BLaER1 (cell line): ENCODE measurements around the gene KCNN3.

Source experiments
- H3K27ac ChIP-seq: shearing (Covaris generic); formaldehyde crosslinking; 2 replicates; pipeline ENCODE4 v1.8.1; 2022
- H3K27me3 ChIP-seq: shearing (Covaris generic); formaldehyde crosslinking; 2 replicates; pipeline ENCODE4 v1.8.1; 2022
- H3K36me3 ChIP-seq: shearing (Covaris generic); formaldehyde crosslinking; 2 replicates; pipeline ENCODE4 v1.8.1; 2022
- H3K4me1 ChIP-seq: shearing (Covaris generic); formaldehyde crosslinking; 2 replicates; pipeline ENCODE4 v1.8.1; 2022
- H3K4me2 ChIP-seq: shearing (Covaris generic); formaldehyde crosslinking; 2 replicates; pipeline ENCODE4 v1.8.1; 2022
- H3K4me3 ChIP-seq: shearing (Covaris generic); formaldehyde crosslinking; 2 replicates; pipeline ENCODE4 v1.8.1; 2022
- H3K9ac ChIP-seq: shearing (Covaris generic); formaldehyde crosslinking; 2 replicates; pipeline ENCODE4 v1.8.1; 2022
- H3K9me3 ChIP-seq: shearing (Covaris generic); formaldehyde crosslinking; 2 replicates; pipeline ENCODE4 v1.8.1; 2022
- H4K20me1 ChIP-seq: shearing (Covaris generic); formaldehyde crosslinking; 2 replicates; pipeline ENCODE4 v1.8.1; 2022
- Cebpa-rat ChIP-seq: shearing (Covaris generic); IDR thresholded peaks from 2 replicates; pipeline ENCODE4 v1.8.1; 2022

The KCNN3 gene

GRCh38 chr1:154855186-154855851 lies 14.8 kb downstream of the KCNN3 start:
- Histone ChIP-seq H3K36me3 (no peaks in the 10 kb centered on the region), H3K27me3 (no peaks in the 10 kb centered on the region), H3K4me3 (no peak overlapping the region), H3K4me1 (peaks cover 37% of the 10 kb centered on the region), H3K4me2 (no peak overlapping the region), H3K9ac (no peak overlapping the region), H4K20me1 (no peaks in the 10 kb centered on the region), H3K27ac (no peak overlapping the region), H3K9me3 (no peaks in the 10 kb centered on the region)
- no peak for TF ChIP-seq Cebpa-rat

DNA sequence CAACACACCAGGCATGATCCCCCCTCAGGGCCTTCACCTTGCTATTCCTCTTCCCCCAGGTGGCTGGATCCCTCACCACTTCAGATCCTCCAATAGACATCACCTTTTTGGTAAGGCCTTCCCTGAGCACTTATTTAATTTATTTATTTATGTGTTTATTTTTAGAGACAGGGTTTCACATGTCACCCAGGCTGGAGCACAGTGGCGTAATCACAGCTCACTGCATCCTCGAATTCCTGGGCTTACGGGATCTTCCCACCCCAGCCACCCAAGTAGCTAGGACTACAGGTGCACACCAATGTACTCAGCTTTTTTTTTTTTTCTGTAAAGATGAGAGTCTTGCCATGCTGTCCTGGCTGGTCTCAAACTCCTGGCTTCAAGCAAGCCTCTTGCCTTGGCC lies 17.2 kb downstream of the KCNN3 start:
- Histone ChIP-seq H3K9me3 (no peaks in the 10 kb centered on the region), H3K9ac (no peak overlapping the region), H3K4me3 (no peak overlapping the region), H3K27me3 (no peaks in the 10 kb centered on the region), H3K27ac (no peak overlapping the region), H3K4me1 (peaks cover 25% of the 10 kb centered on the region), H3K36me3 (no peaks in the 10 kb centered on the region), H4K20me1 (no peaks in the 10 kb centered on the region), H3K4me2 (no peak overlapping the region)
- no peak for TF ChIP-seq Cebpa-rat

- no peak overlapping the region for H3K27ac ChIP-seq
- no peaks in the 10 kb centered on the region for H3K9me3 ChIP-seq
- no peaks in the 10 kb centered on the region for H3K27me3 ChIP-seq
- H3K4me1 ChIP-seq, result peaks cover 21% of the 10 kb centered on the region
- no peaks in the 10 kb centered on the region for H3K36me3 ChIP-seq
- no peaks in the 10 kb centered on the region for H4K20me1 ChIP-seq
- no peak overlapping the region for H3K4me3 ChIP-seq
- no peak overlapping the region for H3K9ac ChIP-seq
- no peak for TF ChIP-seq Cebpa-rat
- H3K4me2 ChIP-seq, result no peak overlapping the region
Measured at GRCh38 chr1:154851392-154852177, 18.5 kb downstream of the KCNN3 start.

GRCh38 chr1:154849645-154850131 lies 20.4 kb downstream of the KCNN3 start:
- H3K4me2 ChIP-seq, result 0 out of 2 replicates have a peak overlapping the region, but pooled peaks have one; percentile 14
- no peak overlapping the region for H3K4me3 ChIP-seq
- no peaks in the 10 kb centered on the region for H3K9me3 ChIP-seq
- H3K27ac ChIP-seq, result no peak overlapping the region
- no peaks in the 10 kb centered on the region for H3K27me3 ChIP-seq
- TF ChIP-seq Cebpa-rat, result no peak
- peaks cover 39% of the 10 kb centered on the region for H3K4me1 ChIP-seq
- H3K36me3 ChIP-seq, result no peaks in the 10 kb centered on the region
- H4K20me1 ChIP-seq, result no peaks in the 10 kb centered on the region
- H3K9ac ChIP-seq, result no peak overlapping the region

- Histone ChIP-seq H3K9ac (no peak overlapping the region), H3K27ac (no peak overlapping the region), H3K4me1 (peaks cover 44% of the 10 kb centered on the region), H3K4me2 (0 out of 2 replicates have a peak overlapping the region, but pooled peaks have one; percentile 14), H3K36me3 (no peaks in the 10 kb centered on the region), H3K9me3 (no peaks in the 10 kb centered on the region), H4K20me1 (no peaks in the 10 kb centered on the region), H3K4me3 (no peak overlapping the region), H3K27me3 (no peaks in the 10 kb centered on the region)
- no peak for TF ChIP-seq Cebpa-rat
Measured at GRCh38 chr1:154848983-154849382, 21.1 kb downstream of the KCNN3 start.

DNA sequence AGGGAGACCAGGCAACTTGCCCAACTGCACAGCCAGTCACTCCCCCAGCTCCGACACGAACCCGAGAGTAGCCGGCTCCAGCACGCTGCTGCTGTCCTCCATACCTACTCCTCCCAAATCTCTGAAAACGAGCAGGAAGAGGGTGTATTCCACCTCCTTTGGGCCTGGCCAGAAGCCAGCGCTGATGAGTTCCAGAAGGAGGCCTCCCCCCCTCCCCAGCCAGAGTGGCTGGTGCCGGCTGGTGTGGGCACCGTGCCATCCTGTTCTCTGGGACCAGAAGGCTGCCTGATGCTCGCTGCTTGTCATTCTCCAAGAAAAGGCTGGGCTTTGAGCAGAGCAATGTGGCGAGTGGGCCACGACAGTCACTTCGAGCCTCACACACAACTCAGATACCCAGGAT lies 22.2 kb downstream of the KCNN3 start:
- no peak for TF ChIP-seq Cebpa-rat
- Histone ChIP-seq H3K27ac (no peak overlapping the region), H3K27me3 (no peaks in the 10 kb centered on the region), H3K4me1 (peaks cover 51% of the 10 kb centered on the region), H3K4me2 (no peak overlapping the region), H3K9me3 (no peaks in the 10 kb centered on the region), H3K4me3 (no peak overlapping the region), H4K20me1 (no peaks in the 10 kb centered on the region), H3K36me3 (no peaks in the 10 kb centered on the region), H3K9ac (no peak overlapping the region)

DNA sequence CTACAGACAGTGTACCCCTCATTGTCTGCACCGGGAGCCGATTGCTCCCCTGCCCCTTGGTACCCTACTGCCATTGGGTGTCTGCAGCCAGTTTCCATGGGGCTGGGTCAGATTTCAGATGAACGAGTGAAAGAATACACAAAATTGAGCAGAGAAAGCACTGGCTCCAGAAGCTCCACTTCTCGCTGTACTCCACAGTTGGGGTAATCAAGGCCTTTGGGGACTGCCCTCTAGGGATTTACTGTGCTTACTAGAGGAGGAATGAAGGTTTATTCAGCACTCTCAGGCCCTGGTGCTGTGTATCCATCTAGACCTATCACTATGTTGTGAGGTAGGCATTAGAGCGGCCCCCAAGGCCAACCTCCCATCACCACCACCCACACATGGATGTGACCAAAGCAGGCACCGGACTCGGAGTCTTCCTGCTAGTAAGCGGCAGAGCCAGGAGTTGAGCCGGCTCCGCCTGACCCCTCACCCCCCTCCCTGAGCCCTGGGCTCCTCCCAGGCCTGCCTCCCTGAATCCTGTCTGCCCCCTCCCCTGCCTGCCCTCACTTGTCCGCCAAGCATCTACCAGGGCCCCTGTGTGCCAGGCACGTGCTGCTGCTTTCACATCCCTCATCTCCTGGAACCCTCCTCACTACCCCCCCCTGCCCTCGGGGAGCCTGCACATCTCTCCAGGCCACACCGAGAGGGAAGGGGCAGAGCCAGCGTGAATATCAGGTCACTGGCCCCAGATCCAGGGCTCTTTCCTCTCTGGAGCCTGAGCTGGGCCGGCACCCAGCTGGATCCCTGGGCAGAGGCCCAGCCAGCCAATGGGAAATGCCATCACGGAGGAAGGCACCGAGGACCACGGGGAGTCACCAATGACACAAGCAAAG lies 23.3 kb downstream of the KCNN3 start:
- Histone ChIP-seq H4K20me1 (no peaks in the 10 kb centered on the region), H3K4me1 (peaks cover 62% of the 10 kb centered on the region), H3K9me3 (no peaks in the 10 kb centered on the region), H3K36me3 (no peaks in the 10 kb centered on the region), H3K27me3 (no peaks in the 10 kb centered on the region), H3K27ac (no peak overlapping the region), H3K9ac (no peak overlapping the region), H3K4me2 (peak overlapping the region; percentile 85), H3K4me3 (no peak overlapping the region)
- no peak for TF ChIP-seq Cebpa-rat

GRCh38 chr1:154845879-154846278 lies 24.2 kb downstream of the KCNN3 start:
- Histone ChIP-seq H3K4me3 (no peak overlapping the region), H3K36me3 (no peaks in the 10 kb centered on the region)

GRCh38 chr1:154845174-154845573 lies 24.9 kb downstream of the KCNN3 start:
- Histone ChIP-seq H3K4me3 (no peak overlapping the region), H3K4me2 (peak overlapping the region; percentile 85), H3K27ac (no peak overlapping the region), H3K27me3 (no peaks in the 10 kb centered on the region), H3K9me3 (no peaks in the 10 kb centered on the region), H3K36me3 (no peaks in the 10 kb centered on the region), H4K20me1 (no peaks in the 10 kb centered on the region), H3K4me1 (peaks cover 78% of the 10 kb centered on the region), H3K9ac (no peak overlapping the region)
- TF ChIP-seq Cebpa-rat, result no peak

More at GRCh38 chr1:154845879-154846278, 24.2 kb downstream of the KCNN3 start:
- TF ChIP-seq Cebpa-rat, result no peak
- Histone ChIP-seq H3K27ac (0 out of 2 replicates have a peak overlapping the region, but pooled peaks have one; percentile 20), H3K4me1 (peaks cover 71% of the 10 kb centered on the region), H3K4me2 (peak overlapping the region; percentile 85), H4K20me1 (no peaks in the 10 kb centered on the region), H3K9me3 (no peaks in the 10 kb centered on the region), H3K9ac (no peak overlapping the region), H3K27me3 (no peaks in the 10 kb centered on the region)
